ENCODE measurements around the gene LRRC74B.

Gene LRRC74B

DNA sequence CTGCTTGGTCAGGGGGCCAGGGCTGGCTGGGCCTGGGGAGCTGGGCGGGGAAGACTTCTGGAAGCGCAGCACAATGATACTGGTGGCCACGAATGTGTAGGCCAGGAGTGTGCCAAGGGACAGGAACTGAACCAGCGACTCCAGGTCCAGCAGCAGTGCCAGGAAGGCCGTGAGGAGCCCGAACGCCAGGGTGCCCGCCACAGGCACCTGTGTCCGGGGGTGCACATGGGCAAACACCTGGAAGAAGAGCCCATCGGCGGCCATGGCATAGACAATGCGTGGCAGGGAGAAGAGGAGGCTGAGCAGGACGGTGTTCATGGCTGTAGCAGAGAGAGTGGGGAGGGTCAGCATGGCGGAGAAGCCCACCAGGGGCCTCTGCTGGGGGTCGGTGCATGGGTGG is 15.7 kb upstream of the LRRC74B start:
- TF ChIP-seq, protein P1, sequence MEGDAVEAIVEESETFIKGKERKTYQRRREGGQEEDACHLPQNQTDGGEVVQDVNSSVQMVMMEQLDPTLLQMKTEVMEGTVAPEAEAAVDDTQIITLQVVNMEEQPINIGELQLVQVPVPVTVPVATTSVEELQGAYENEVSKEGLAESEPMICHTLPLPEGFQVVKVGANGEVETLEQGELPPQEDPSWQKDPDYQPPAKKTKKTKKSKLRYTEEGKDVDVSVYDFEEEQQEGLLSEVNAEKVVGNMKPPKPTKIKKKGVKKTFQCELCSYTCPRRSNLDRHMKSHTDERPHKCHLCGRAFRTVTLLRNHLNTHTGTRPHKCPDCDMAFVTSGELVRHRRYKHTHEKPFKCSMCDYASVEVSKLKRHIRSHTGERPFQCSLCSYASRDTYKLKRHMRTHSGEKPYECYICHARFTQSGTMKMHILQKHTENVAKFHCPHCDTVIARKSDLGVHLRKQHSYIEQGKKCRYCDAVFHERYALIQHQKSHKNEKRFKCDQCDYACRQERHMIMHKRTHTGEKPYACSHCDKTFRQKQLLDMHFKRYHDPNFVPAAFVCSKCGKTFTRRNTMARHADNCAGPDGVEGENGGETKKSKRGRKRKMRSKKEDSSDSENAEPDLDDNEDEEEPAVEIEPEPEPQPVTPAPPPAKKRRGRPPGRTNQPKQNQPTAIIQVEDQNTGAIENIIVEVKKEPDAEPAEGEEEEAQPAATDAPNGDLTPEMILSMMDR (conservative IDR thresholded peaks at IDR 0.05; ENCODE audit: low read depth, low read length): no peak
- no peak overlapping the region for H3K4me3 ChIP-seq (ENCODE audit: low read depth, low read length)
- no peak for DNase-seq (ENCODE audit: low read depth)

DNA sequence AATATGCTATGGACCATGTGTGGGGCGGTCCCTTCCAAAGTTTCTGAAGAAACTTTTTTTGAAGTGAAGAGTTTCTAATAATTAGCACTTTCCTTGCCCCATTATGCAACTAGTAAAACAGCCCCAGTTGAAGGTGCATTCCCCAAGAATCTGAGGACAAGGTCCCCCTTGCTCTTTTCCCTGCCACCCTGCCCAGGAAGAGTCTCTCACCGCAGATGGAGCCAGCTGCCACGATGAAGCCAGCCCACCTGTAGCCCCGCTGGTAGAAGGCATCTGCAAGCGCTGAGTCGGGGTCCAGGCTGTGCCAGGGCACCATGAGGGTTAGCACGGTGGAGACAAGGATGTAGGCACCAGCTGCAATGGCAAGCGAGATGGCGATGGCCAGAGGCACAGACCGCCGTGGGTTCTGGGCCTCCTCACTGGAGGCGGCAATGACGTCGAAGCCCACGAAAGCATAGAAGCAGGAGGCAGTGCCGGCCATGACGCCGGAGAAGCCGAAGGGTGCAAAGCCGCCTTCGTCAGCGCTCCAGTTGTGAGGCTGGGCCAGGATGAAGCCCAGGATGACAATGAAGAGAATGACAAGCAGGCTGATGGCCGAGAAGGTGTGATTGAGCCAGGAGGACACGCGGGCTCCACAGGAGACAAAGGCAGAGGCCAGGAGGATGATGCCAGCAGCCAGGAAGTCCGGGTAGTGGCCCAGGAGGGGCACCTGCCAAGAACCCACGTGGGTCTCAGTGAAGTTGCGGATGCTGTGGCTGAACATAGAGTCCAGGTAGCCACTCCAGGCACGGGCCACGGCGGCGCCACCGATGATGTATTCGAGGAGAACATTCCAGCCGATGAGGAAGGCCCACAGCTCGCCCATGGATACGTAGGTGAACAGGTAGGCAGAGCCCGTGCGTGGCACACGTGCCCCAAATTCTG is 14.9 kb upstream of the LRRC74B start:
- H3K4me3 ChIP-seq (ENCODE audit: low read depth, low read length): no peak overlapping the region
- TF ChIP-seq, protein P1 (conservative IDR thresholded peaks at IDR 0.05; ENCODE audit: low read depth, low read length): no peak
- no peak for DNase-seq (ENCODE audit: low read depth)

DNA sequence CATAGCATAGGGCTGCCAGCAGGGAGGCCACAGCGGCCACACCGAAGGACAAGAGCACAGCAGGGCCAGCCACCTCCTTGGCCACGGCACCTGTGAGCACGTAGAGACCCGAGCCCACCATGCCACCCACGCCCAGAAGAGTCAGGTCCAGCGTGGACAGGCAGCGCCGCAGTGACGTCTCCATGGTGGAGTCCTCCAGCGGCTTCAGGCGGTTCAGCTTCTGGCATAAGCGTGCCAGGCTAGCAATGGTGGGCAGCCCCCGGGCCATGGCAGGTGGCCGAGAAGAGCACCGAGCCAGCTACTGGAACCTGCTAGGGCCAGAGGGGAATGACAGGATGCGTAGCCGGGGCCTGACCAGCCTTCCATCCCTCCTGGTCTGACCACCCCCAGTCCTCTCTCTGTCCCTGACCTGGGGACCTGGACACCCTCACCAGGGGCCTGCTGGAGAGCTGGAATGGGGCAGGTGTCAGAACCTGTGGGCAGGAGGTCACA is 14.2 kb upstream of the LRRC74B start:
- TF ChIP-seq, protein P1 (conservative IDR thresholded peaks at IDR 0.05; ENCODE audit: low read depth, low read length): no peak
- H3K4me3 ChIP-seq (ENCODE audit: low read depth, low read length): no peak overlapping the region
- no peak for DNase-seq (ENCODE audit: low read depth)

- H3K4me3 ChIP-seq (ENCODE audit: low read depth, low read length): peak within 1 kb of the TSS; percentile 37
- TF ChIP-seq, protein P1 (conservative IDR thresholded peaks at IDR 0.05; ENCODE audit: low read depth, low read length): no peak
- DNase-seq (ENCODE audit: low read depth): no peak
Observed at GRCh38 chr22:21032037-21032867, 13.5 kb upstream of the LRRC74B start, which contains the start of gene SLC7A4. TSS of gene SLC7A4 (minus strand) at chr22:21032561. CDS start at chr22:21031812, 749 bp downstream.

DNA sequence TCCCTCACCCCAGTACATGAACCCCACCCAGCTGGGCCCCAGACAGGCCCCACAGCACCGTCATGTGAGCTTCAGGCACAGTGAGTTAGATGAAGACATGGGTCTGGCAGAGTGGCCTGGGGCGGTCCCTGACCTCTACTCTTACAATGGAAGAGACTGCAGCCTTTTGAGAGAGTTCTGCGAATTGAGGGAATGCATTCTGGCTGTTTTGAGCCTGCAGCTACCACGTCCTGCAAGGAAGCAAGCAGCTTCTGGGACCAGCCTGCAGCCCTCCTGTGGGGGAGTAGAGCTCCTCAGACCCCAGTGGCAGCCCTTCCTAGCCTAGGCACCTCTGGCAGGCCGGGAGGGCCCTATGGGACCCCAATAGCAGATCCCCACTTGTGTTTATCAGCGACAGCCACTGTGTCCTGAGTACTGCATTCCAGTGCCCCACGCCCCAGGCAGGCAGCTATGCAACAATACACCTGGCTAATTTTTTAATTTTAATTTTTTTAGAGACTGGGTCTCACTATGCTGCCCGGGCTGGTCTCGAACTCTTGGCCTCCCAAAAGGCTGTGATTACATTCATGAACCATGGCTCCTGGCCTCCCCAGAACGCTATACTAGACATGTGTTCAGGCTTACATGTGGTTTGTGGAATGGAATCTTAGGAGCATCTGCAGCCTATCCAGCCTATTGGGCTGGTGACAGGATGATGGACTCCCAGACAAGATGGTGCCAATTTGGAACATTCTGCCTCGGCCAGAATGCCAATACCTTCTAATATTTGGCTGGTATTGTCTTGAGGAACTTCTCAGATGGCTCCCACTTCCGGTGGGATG is 12.7 kb upstream of the LRRC74B start:
- no peak overlapping the region for H3K4me3 ChIP-seq (ENCODE audit: low read depth, low read length)
- no peak for DNase-seq (ENCODE audit: low read depth)
- TF ChIP-seq, protein P1 (conservative IDR thresholded peaks at IDR 0.05; ENCODE audit: low read depth, low read length): no peak

DNA sequence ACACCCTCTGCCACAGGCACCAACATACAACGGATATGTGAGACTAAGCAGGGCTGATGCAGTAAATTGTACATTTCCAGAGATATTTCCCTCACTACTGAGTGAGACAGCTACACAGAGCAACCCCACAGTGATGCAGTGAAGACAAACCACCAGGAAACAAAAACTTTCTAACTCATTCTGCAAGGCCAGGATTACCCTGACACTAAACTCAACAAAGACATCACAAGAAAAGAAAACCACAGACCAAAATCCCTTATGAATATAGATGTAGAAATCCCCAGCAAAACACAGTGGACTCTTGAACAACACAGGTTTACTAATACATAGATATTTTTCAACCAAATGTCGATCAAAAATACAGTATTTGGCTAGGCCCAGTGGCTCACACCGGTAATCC is 11.9 kb upstream of the LRRC74B start:
- peak; percentile 31 for DNase-seq (ENCODE audit: low read depth)
- TF ChIP-seq, protein P1 (conservative IDR thresholded peaks at IDR 0.05; ENCODE audit: low read depth, low read length): no peak
- H3K4me3 ChIP-seq (ENCODE audit: low read depth, low read length): no peak overlapping the region
